Suprapubic skin (tissue), 4 donors: ENCODE data around the gene SLC37A2. TPM values are rescaled to one million over a fixed set of nuclear protein-coding genes. Genes with fewer than 3 reads are reported as not detected.

ENCODE experiments used
- DNase-seq, 2 donors: peaks; one replicate each; pipeline ENCODE4 v3.0.0-alpha.2; 2019; ENCODE audit warnings: low spot score in 2 of 2
- H3K27ac ChIP-seq: fragments of 200-600 bp; sonication (generic); one replicate; pipeline ENCODE4 v1.5.1; 2019
- H3K27me3 ChIP-seq: fragments of 200-600 bp; sonication (generic); one replicate; pipeline ENCODE4 v1.5.1; 2019
- H3K36me3 ChIP-seq: fragments of 200-600 bp; sonication (generic); one replicate; pipeline ENCODE4 v1.5.1; 2019
- H3K4me1 ChIP-seq: fragments of 200-600 bp; sonication (generic); one replicate; pipeline ENCODE4 v1.5.1; 2019
- H3K4me3 ChIP-seq: fragments of 200-600 bp; sonication (generic); one replicate; pipeline ENCODE4 v1.5.1; 2019; ENCODE audit warnings: mild to moderate bottlenecking
- H3K9me3 ChIP-seq: fragments of 200-600 bp; sonication (generic); one replicate; pipeline ENCODE4 v1.5.1; 2019
- CTCF ChIP-seq, 2 donors: fragments of 200-600 bp in 1 of 2; fragments of 450-650 bp in 1 of 2; sonication (generic) in 1 of 2; IDR thresholded peaks; one replicate each; pipeline ENCODE4 v1.5.1; 2016 to 2019; ENCODE audit warnings: antibody characterized with exemption in 2 of 2, mild to moderate bottlenecking in 1 of 2, moderate library complexity in 1 of 2
- EP300 ChIP-seq: sonication (generic); formaldehyde crosslinking; IDR thresholded peaks from one replicate; pipeline ENCODE4 v1.6.1; 2017; ENCODE audit warnings: antibody characterized with exemption
- POLR2A ChIP-seq, 2 donors: fragments of 450-650 bp; IDR thresholded peaks; one replicate each; pipeline ENCODE4 v1.6.1; 2017; ENCODE audit warnings: antibody characterized with exemption in 2 of 2, mild to moderate bottlenecking in 2 of 2, moderate library complexity in 2 of 2
- POLR2AphosphoS5 ChIP-seq, 3 donors: sonication (generic); formaldehyde crosslinking; IDR thresholded peaks; one replicate each; pipeline ENCODE4 v1.6.1; 2017; ENCODE audit warnings: antibody characterized with exemption in 3 of 3
- WGBS: methylation state at CpG from one replicate; pipeline ENCODE4 v1.1.5; 2018; 5-methylcytosine and 5-hydroxymethylcytosine counted together
- total RNA-seq, 4 donors: library from RNA; depleted of rRNA; stranded (reverse); fragments of >200 nt; gene quantifications; one replicate each; pipeline ENCODE4 v1.1.0, GENCODE V29; 2016

The SLC37A2 gene
- total RNA-seq, 4 donors from 2014 or later: 67.3 to 189 (median 119) TPM

GRCh38 chr11:125132596-125132995, 69.5 kb downstream of the SLC37A2 start:
- Histone ChIP-seq H3K27ac (no peak overlapping the region), H3K4me3 (no peak overlapping the region), H3K27me3 (peaks cover 15% of the 10 kb centered on the region), H3K36me3 (no peaks in the 10 kb centered on the region), H3K4me1 (no peaks in the 10 kb centered on the region), H3K9me3 (no peaks in the 10 kb centered on the region)
- TF ChIP-seq POLR2AphosphoS5 (IDR thresholded peaks at IDR 0.05): no peak
- WGBS: 83% methylated on average over 7 of the region's 7 CpGs
- DNase-seq: no peak

GRCh38 chr11:125136001-125136400, 72.9 kb downstream of the SLC37A2 start:
- H3K4me1 ChIP-seq: no peaks in the 10 kb centered on the region
- no peak for DNase-seq
- H3K9me3 ChIP-seq: no peaks in the 10 kb centered on the region
- no peaks in the 10 kb centered on the region for H3K36me3 ChIP-seq
- H3K27me3 ChIP-seq: peaks cover 20% of the 10 kb centered on the region
- TF ChIP-seq EP300 (no peak), POLR2A (IDR thresholded peaks at IDR 0.05) (no peak), CTCF (IDR thresholded peaks at IDR 0.05) (no peak), POLR2AphosphoS5 (IDR thresholded peaks at IDR 0.05) (no peak)
- no peak overlapping the region for H3K27ac ChIP-seq
- no peak overlapping the region for H3K4me3 ChIP-seq

GRCh38 chr11:125138966-125139365, 75.9 kb downstream of the SLC37A2 start:
- H3K4me1 ChIP-seq: peaks cover 4% of the 10 kb centered on the region
- H3K36me3 ChIP-seq: no peaks in the 10 kb centered on the region
- peaks cover 36% of the 10 kb centered on the region for H3K27me3 ChIP-seq
- H3K27ac ChIP-seq: no peak overlapping the region
- no peak for DNase-seq
- H3K4me3 ChIP-seq: no peak overlapping the region
- TF ChIP-seq POLR2AphosphoS5 (IDR thresholded peaks at IDR 0.05): no peak
- no peak for TF ChIP-seq CTCF (IDR thresholded peaks at IDR 0.05)
- no peak for TF ChIP-seq POLR2A (IDR thresholded peaks at IDR 0.05)
- no peak for TF ChIP-seq EP300
- 88% methylated on average over 6 of the region's 8 CpGs for WGBS
- H3K9me3 ChIP-seq: no peaks in the 10 kb centered on the region

GRCh38 chr11:125139778-125140177, 76.7 kb downstream of the SLC37A2 start:
- Histone ChIP-seq H3K4me1 (peaks cover 4% of the 10 kb centered on the region), H3K27me3 (peaks cover 36% of the 10 kb centered on the region), H3K36me3 (no peaks in the 10 kb centered on the region), H3K27ac (no peak overlapping the region), H3K4me3 (no peak overlapping the region), H3K9me3 (no peaks in the 10 kb centered on the region)
- DNase-seq: no peak
- TF ChIP-seq POLR2A (IDR thresholded peaks at IDR 0.05): no peak
- WGBS: 66% methylated on average over 3 of the region's 3 CpGs

Other genes with a start within 250 kb of the SLC37A2 start
- gene ROBO3, start 197.9 kb upstream of the SLC37A2 start, total RNA-seq: 1 to 10 TPM; 1.9 to 6.8 (median 3.6) TPM
- gene ROBO4, start 165.4 kb upstream of the SLC37A2 start, total RNA-seq: 10 to 100 TPM in 2 of 4 donors, 1 to 10 TPM in 2; 2.5 to 18.7 (median 9.6) TPM
- gene HEPN1, start 144.1 kb upstream of the SLC37A2 start, total RNA-seq: not detected
- 1 to 10 TPM in 1 of 4 donors, under 1 TPM in 2, not detected in 1; 0.72 to 1.4 (median 0.89) TPM for gene HEPACAM, start 127.3 kb upstream of the SLC37A2 start, total RNA-seq
- gene CCDC15, start 109.1 kb upstream of the SLC37A2 start, total RNA-seq: 10 to 100 TPM in 1 of 4 donors, 1 to 10 TPM in 3; 2.0 to 11.5 (median 3.8) TPM
- 10 to 100 TPM in 3 of 4 donors, 1 to 10 TPM in 1; 9.9 to 19.9 (median 14.6) TPM for gene TMEM218, start 48.3 kb downstream of the SLC37A2 start, total RNA-seq
- 1 to 10 TPM; 1.5 to 8.2 (median 3.6) TPM for gene PKNOX2, start 101.4 kb downstream of the SLC37A2 start, total RNA-seq